Endodermal cell (in vitro differentiated cells): Measurements from ENCODE around the gene AIG1. TPM values are rescaled to one million over a fixed set of nuclear protein-coding genes. Genes with fewer than 3 reads are reported as not detected.

Source experiments
- DNase-seq: peaks from one replicate; pipeline ENCODE4 v3.0.0-alpha.2; 2017
- H3K27ac ChIP-seq: 2 replicates; pipeline ENCODE4 v1.5.1; 2013; ENCODE audit warnings: mild to moderate bottlenecking, low read depth, low read length, moderate library complexity
- H3K27me3 ChIP-seq: 2 replicates; pipeline ENCODE4 v1.6.1; 2013; ENCODE audit warnings: mild to moderate bottlenecking, low read length, moderate library complexity; ENCODE audit not compliant: insufficient read depth, control insufficient read depth, poor library complexity, severe bottlenecking
- H3K36me3 ChIP-seq: 2 replicates; pipeline ENCODE4 v1.7.0; 2013; ENCODE audit warnings: mild to moderate bottlenecking, low read length, moderate library complexity; ENCODE audit not compliant: control insufficient read depth, insufficient read depth
- H3K4me1 ChIP-seq: one replicate; pipeline ENCODE4 v1.7.0; 2013; ENCODE audit warnings: low read length; ENCODE audit not compliant: control insufficient read depth, insufficient read depth
- H3K4me3 ChIP-seq: 2 replicates; pipeline ENCODE4 v1.5.1; 2013; ENCODE audit warnings: mild to moderate bottlenecking, low read length, moderate library complexity
- H3K9ac ChIP-seq: 2 replicates; pipeline ENCODE4 v1.6.1; 2013; ENCODE audit warnings: mild to moderate bottlenecking, low read length, moderate library complexity; ENCODE audit not compliant: poor library complexity, severe bottlenecking; ENCODE audit errors: extremely low read depth
- H3K9me3 ChIP-seq: 2 replicates; pipeline ENCODE4 v1.6.1; 2013; ENCODE audit warnings: mild to moderate bottlenecking, low read length, moderate library complexity; ENCODE audit not compliant: control insufficient read depth
- H3K27ac Mint-ChIP-seq: 2 replicates; pipeline ENCODE4 v1.8.0; 2020; ENCODE audit warnings: mixed read lengths
- H3K27me3 Mint-ChIP-seq: 2 replicates; pipeline ENCODE4 v1.8.0; 2021; ENCODE audit warnings: mild to moderate bottlenecking, mixed read lengths; ENCODE audit not compliant: insufficient read depth
- H3K36me3 Mint-ChIP-seq: 2 replicates; pipeline ENCODE4 v1.8.0; 2020; ENCODE audit warnings: low read depth, mixed read lengths
- H3K4me1 Mint-ChIP-seq: 2 replicates; pipeline ENCODE4 v1.8.0; 2020; ENCODE audit warnings: mixed read lengths
- H3K4me3 Mint-ChIP-seq: 2 replicates; pipeline ENCODE4 v1.8.0; 2020; ENCODE audit warnings: mild to moderate bottlenecking, moderate library complexity, mixed read lengths
- H3K9me3 Mint-ChIP-seq: 2 replicates; pipeline ENCODE4 v1.8.0; 2020; ENCODE audit warnings: mild to moderate bottlenecking, mixed read lengths
- CTCF ChIP-seq: fragments of 200-600 bp; sonication (generic); conservative IDR thresholded peaks from 2 replicates; pipeline ENCODE4 v1.5.0; 2021; ENCODE audit warnings: antibody characterized with exemption, mild to moderate bottlenecking
- WGBS, 2 experiments: methylation state at CpG; one replicate each; pipeline versions ENCODE4 v1.1.5 to v1.1.7; 2013; ENCODE audit warnings: missing lambda C conversion rate in 2 of 2, mixed read lengths in 1 of 2; ENCODE audit not compliant: insufficient coverage in 1 of 2, insufficient read length in 1 of 2; 5-methylcytosine and 5-hydroxymethylcytosine counted together
- total RNA-seq, 2 donors: library from RNA; stranded (reverse); fragmentation: NEBNext Ultra II Directional in 1 of 2; extraction: Animal tissue kit (Norgen Biotek cat#: 25700) in 1 of 2; gene quantifications; 2 replicates in 1 of 2; 3 replicates in 1 of 2; pipeline ENCODE4 v1.2.1, GENCODE V29; 2021

The AIG1 gene
- total RNA-seq, 2 donors from 2014 or later, result 23.0 to 25.2 TPM

- no peak for DNase-seq
- H3K36me3 Mint-ChIP-seq, result no peaks in the 10 kb centered on the region
- WGBS, 2 experiments, result no CpG with 5 or more reads among the region's 2 CpGs
- no peak overlapping the region for H3K4me3 ChIP-seq
- H3K4me1 Mint-ChIP-seq, result no peaks in the 10 kb centered on the region
- H3K27me3 Mint-ChIP-seq, result no peaks in the 10 kb centered on the region
- no peaks in the 10 kb centered on the region for H3K27me3 ChIP-seq
- no peak for TF ChIP-seq CTCF
- no peak overlapping the region for H3K27ac ChIP-seq
- no peaks in the 10 kb centered on the region for H3K4me1 ChIP-seq
- no peaks in the 10 kb centered on the region for H3K9me3 Mint-ChIP-seq
- H3K4me3 Mint-ChIP-seq, result no peak overlapping the region
- no peaks in the 10 kb centered on the region for H3K36me3 ChIP-seq
- no peak overlapping the region for H3K27ac Mint-ChIP-seq
- no peaks in the 10 kb centered on the region for H3K9me3 ChIP-seq
- no peak overlapping the region for H3K9ac ChIP-seq
These were observed 46.8 kb downstream of the AIG1 start for GRCh38 chr6:143107440-143107839.

GRCh38 chr6:143107911-143108761 is 47.4 kb downstream of the AIG1 start:
- Mint-ChIP-seq H3K9me3 (no peaks in the 10 kb centered on the region), H3K27ac (no peak overlapping the region), H3K36me3 (no peaks in the 10 kb centered on the region), H3K4me1 (no peaks in the 10 kb centered on the region), H3K27me3 (no peaks in the 10 kb centered on the region), H3K4me3 (no peak overlapping the region)
- H3K27ac ChIP-seq, result no peak overlapping the region
- no peaks in the 10 kb centered on the region for H3K27me3 ChIP-seq
- TF ChIP-seq CTCF, result no peak
- H3K36me3 ChIP-seq, result no peaks in the 10 kb centered on the region
- no peaks in the 10 kb centered on the region for H3K4me1 ChIP-seq
- WGBS, 2 experiments, result 87 to 98% methylated on average over 5 to 6 of the region's 6 CpGs
- no peak for DNase-seq
- no peak overlapping the region for H3K9ac ChIP-seq
- H3K4me3 ChIP-seq, result no peak overlapping the region
- no peaks in the 10 kb centered on the region for H3K9me3 ChIP-seq

GRCh38 chr6:143109196-143109595 is 48.5 kb downstream of the AIG1 start:
- no peak overlapping the region for H3K4me3 Mint-ChIP-seq
- Histone ChIP-seq H3K4me3 (no peak overlapping the region), H3K36me3 (no peaks in the 10 kb centered on the region), H3K9me3 (no peaks in the 10 kb centered on the region), H3K9ac (no peak overlapping the region), H3K27ac (no peak overlapping the region), H3K27me3 (no peaks in the 10 kb centered on the region), H3K4me1 (no peaks in the 10 kb centered on the region)
- DNase-seq, result no peak
- no peak for TF ChIP-seq CTCF
- H3K4me1 Mint-ChIP-seq, result no peaks in the 10 kb centered on the region
- no peaks in the 10 kb centered on the region for H3K27me3 Mint-ChIP-seq
- H3K9me3 Mint-ChIP-seq, result no peaks in the 10 kb centered on the region
- H3K27ac Mint-ChIP-seq, result no peak overlapping the region
- H3K36me3 Mint-ChIP-seq, result no peaks in the 10 kb centered on the region
- 87 to 96% methylated on average over 3 to 4 of the region's 4 CpGs for WGBS, 2 experiments
